Right atrium auricular region (tissue), 2 donors: ENCODE data around the gene GNG11. TPM values are rescaled to one million over a fixed set of nuclear protein-coding genes. Genes with fewer than 3 reads are reported as not detected.

ENCODE experiments used
- DNase-seq: peaks from one replicate; pipeline ENCODE4 v3.0.0-alpha.2; 2019; ENCODE audit warnings: low spot score
- H3K27ac ChIP-seq, 2 donors: fragments of 200-600 bp; sonication (generic); 1 replicate in 1 of 2; 2 replicates in 1 of 2; pipeline ENCODE4 v1.5.1; 2016 to 2019
- H3K27me3 ChIP-seq, 2 donors: fragments of 200-600 bp; sonication (generic); one replicate each; pipeline versions ENCODE4 v1.5.1 to v1.6.0; 2017 to 2019
- H3K36me3 ChIP-seq: fragments of 200-600 bp; sonication (generic); one replicate; pipeline ENCODE4 v1.5.1; 2016
- H3K4me1 ChIP-seq, 2 donors: fragments of 200-600 bp; sonication (generic); one replicate each; pipeline versions ENCODE4 v1.5.1 to v1.6.0; 2017 to 2019
- H3K4me3 ChIP-seq, 2 donors: fragments of 200-600 bp; sonication (generic); 1 replicate in 1 of 2; 2 replicates in 1 of 2; pipeline ENCODE4 v1.5.1; 2017 to 2019; ENCODE audit warnings: mild to moderate bottlenecking in 1 of 2, moderate library complexity in 1 of 2
- H3K9me3 ChIP-seq, 2 donors: fragments of 200-600 bp; sonication (generic); one replicate each; pipeline ENCODE4 v1.5.1; 2019
- total RNA-seq, 2 donors: library from RNA; depleted of rRNA; stranded (reverse); fragments of >200 nt; gene quantifications; one replicate each; pipeline ENCODE4 v1.1.0, GENCODE V29; 2016
- TF ChIP-seq, protein P1 (sequence below), 2 donors: fragments of 200-600 bp; sonication (generic); IDR thresholded peaks; one replicate each; pipeline ENCODE4 v1.5.1; 2019; ENCODE audit warnings: antibody characterized with exemption in 2 of 2

Gene GNG11
- total RNA-seq, 2 donors from 2014 or later: 18.2 to 21.8 TPM

DNA sequence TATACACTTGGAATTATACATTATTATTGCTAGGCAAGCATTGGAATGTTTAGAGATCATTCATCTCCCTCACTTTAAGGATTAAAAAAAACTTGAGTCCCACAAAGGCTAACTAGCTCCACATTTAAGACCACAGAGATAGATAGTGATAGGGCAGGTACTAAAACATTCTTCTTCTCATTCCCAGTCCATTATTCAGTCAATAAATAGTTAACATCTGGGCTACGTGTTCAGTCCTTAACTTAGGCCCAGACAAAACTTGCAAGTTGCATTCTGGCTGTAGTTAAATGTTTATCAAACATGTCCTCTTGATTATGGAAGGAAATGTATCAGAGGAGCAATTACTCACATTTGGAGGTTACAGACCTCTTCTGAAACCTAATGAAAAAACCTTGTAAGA is 2.4 kb downstream of the GNG11 start:
- no peaks in the 10 kb centered on the region for H3K9me3 ChIP-seq
- peak overlapping the region; percentile 47 to 66 for H3K4me3 ChIP-seq
- DNase-seq: no peak
- TF ChIP-seq, protein P1, sequence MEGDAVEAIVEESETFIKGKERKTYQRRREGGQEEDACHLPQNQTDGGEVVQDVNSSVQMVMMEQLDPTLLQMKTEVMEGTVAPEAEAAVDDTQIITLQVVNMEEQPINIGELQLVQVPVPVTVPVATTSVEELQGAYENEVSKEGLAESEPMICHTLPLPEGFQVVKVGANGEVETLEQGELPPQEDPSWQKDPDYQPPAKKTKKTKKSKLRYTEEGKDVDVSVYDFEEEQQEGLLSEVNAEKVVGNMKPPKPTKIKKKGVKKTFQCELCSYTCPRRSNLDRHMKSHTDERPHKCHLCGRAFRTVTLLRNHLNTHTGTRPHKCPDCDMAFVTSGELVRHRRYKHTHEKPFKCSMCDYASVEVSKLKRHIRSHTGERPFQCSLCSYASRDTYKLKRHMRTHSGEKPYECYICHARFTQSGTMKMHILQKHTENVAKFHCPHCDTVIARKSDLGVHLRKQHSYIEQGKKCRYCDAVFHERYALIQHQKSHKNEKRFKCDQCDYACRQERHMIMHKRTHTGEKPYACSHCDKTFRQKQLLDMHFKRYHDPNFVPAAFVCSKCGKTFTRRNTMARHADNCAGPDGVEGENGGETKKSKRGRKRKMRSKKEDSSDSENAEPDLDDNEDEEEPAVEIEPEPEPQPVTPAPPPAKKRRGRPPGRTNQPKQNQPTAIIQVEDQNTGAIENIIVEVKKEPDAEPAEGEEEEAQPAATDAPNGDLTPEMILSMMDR (IDR thresholded peaks at IDR 0.05): no peak
- peak overlapping the region; percentile 88 to 91 for H3K27ac ChIP-seq
- H3K36me3 ChIP-seq: peaks cover 12% of the 10 kb centered on the region
- H3K4me1 ChIP-seq: peaks cover 0 to 39% of the 10 kb centered on the region in 2 donors
- no peaks in the 10 kb centered on the region for H3K27me3 ChIP-seq

DNA sequence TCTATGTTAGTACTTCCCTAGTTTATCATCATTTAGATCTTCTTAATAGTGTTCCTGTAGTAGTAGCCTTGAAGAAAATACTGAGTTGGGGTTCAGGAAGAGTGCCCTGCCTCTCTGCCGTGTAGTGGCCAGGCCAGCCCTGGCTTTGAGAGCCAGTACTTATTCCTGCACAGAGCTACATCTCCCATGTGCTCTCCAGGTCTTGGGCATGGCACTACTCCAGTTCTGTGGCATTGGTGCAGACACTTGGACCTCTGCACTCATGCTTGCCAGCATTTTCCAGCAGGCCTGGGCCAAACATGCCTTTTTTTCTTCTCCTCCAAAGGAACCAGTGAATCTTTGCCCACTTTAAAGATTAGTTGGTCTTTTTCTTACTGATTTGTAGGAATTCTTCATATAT is 5.3 kb downstream of the GNG11 start:
- H3K4me1 ChIP-seq: peaks cover 0 to 27% of the 10 kb centered on the region in 2 donors
- no peak for DNase-seq
- TF ChIP-seq, protein P1 (IDR thresholded peaks at IDR 0.05): no peak
- no peak overlapping the region for H3K4me3 ChIP-seq
- peak overlapping the region in 1 of 2 donors; percentile 20 for H3K27ac ChIP-seq
- H3K9me3 ChIP-seq: no peaks in the 10 kb centered on the region
- H3K36me3 ChIP-seq: peaks cover 12% of the 10 kb centered on the region
- H3K27me3 ChIP-seq: no peaks in the 10 kb centered on the region

GRCh38 chr7:93927585-93927984 is 6.0 kb downstream of the GNG11 start:
- no peaks in the 10 kb centered on the region for H3K27me3 ChIP-seq
- no peak for DNase-seq
- H3K9me3 ChIP-seq: no peaks in the 10 kb centered on the region
- H3K4me1 ChIP-seq: peaks cover 0 to 27% of the 10 kb centered on the region in 2 donors
- TF ChIP-seq, protein P1 (IDR thresholded peaks at IDR 0.05): no peak
- H3K27ac ChIP-seq: peak overlapping the region; percentile 20 to 36
- no peak overlapping the region for H3K4me3 ChIP-seq
- peaks cover 12% of the 10 kb centered on the region for H3K36me3 ChIP-seq

DNA sequence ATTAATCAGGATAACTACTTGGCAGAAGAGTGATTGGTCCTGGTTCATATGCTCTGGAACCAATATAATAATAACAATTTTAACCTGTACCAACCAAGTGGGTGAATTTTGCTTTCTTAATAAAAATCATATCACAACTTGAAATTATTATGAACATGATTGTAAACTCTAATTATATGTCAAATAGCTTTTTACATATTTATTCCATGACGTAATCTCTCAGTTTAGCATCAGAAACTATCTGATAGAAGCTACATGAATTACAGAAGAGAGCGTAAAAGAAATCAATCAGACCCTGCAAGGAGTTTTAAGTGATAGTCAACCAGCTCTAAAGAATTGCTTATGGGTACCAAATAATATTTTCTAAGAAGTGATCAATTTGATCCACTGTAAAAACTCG is 10.1 kb downstream of the GNG11 start:
- H3K27me3 ChIP-seq: no peaks in the 10 kb centered on the region
- peaks cover 4% of the 10 kb centered on the region for H3K36me3 ChIP-seq
- no peak overlapping the region for H3K4me3 ChIP-seq
- H3K9me3 ChIP-seq: no peaks in the 10 kb centered on the region
- no peak overlapping the region for H3K27ac ChIP-seq
- TF ChIP-seq, protein P1 (IDR thresholded peaks at IDR 0.05): no peak
- peaks cover 0 to 19% of the 10 kb centered on the region in 2 donors for H3K4me1 ChIP-seq
- no peak for DNase-seq

DNA sequence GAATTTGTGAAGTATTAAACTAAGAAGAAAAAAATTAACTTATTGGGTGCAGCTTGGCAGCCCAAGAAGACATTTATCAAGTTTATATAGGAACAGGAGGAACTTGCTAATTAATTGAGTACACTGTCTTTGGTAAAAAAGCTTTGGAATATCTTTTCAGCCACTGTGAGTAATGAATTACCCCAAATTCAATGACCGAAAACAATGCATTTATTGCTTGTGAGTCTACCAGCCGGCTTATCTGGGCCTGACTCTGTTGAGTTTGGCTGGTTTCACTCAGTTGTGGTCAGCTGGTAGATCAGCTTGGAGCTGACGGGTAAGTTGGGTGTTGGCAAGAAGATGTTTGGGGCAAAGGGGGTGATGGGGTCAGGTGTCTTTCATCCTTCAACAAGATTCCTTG is 11.6 kb downstream of the GNG11 start:
- Histone ChIP-seq H3K4me1 (peaks cover 0 to 7% of the 10 kb centered on the region in 2 donors), H3K9me3 (no peaks in the 10 kb centered on the region), H3K4me3 (no peak overlapping the region), H3K27me3 (no peaks in the 10 kb centered on the region), H3K36me3 (no peaks in the 10 kb centered on the region), H3K27ac (no peak overlapping the region)
- no peak for DNase-seq
- TF ChIP-seq, protein P1 (IDR thresholded peaks at IDR 0.05): no peak

GRCh38 chr7:93935102-93935501 is 13.6 kb downstream of the GNG11 start:
- TF ChIP-seq, protein P1 (IDR thresholded peaks at IDR 0.05): no peak
- no peak overlapping the region for H3K27ac ChIP-seq

More at GRCh38 chr7:93935102-93935501, 13.6 kb downstream of the GNG11 start:
- no peak for DNase-seq
- Histone ChIP-seq H3K27me3 (no peaks in the 10 kb centered on the region), H3K36me3 (no peaks in the 10 kb centered on the region), H3K9me3 (no peaks in the 10 kb centered on the region), H3K4me3 (no peak overlapping the region), H3K4me1 (peaks cover 0 to 7% of the 10 kb centered on the region in 2 donors)
